Stimulated activated CD4-positive, alpha-beta T cell treated with anti-CD3 and anti-CD28 coated beads, Interleukin-2, amount 100 ng/mL, for 48 hours (primary cell): ENCODE data around the gene SELENOP.
"Not testable (repeated sequence)": the region's sequence is repeated elsewhere in the genome, so short reads cannot be mapped to it uniquely, and the experiment has no call there.

Experiments used
- DNase-seq, 2 donors: peaks; one replicate each; pipeline ENCODE4 v3.0.0-alpha.2; 2020

SELENOP gene

DNA sequence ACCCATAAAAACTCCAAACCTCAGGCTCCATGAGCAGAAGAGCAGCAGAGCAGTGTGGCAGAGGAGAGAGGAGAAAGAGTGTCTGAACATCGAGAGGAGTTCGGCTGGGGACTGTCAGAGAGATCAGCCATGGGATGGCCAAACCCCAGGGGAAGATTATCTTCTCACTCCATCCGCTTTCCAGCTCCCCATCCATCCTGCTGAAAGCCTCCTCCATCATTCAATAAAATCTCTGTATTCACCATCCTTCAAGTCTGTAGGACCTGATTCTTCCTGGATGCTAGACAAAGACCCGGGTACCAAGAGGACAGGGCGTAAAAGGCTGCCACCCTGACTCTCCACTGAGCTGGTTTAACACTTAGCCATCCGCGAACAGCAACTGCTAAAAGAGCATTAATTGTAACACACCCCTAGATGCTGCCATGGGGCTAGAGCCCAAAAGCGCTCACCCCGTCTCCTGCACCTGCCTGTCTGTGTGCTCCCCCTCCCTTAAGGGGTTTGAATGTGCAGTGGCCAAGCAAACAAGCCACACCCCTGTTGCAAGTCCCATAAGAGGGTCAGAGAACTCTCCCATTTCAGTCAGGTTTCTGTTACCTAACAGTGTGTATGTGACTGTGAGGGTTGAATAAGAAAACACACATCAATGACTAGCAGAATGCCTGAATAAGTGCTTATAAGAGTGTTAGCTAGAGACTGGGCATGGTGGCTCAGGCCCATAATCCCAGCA is 13.9 kb upstream of the SELENOP start:
- DNase-seq, result no peak

DNA sequence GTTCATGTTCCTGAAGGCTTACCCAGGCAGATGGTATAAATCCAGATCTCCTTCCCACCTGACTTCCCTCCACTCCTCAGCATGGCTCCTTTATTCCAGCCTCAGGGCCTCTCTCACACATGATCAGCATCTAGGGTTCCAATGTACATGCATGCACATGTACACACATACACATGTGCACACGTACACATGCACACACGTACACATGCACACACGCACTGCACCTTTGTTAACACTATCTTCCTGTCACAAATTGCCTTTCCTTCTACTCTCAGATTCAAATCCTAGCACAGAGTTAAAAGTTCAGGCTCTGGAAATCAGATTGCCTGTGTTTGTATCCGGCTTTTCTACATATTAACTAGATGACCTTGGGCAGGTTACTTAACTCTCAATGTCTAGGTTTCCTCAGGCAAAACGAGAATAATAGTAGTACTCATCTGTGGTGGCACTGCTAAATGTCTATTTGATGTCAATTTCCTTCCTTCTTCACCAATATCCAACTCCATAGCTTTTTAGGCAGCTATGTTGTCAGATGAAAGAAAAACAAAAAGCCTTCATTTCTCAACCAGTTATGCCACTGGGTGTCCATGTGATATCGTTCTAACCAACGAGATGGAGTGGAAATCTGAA is 12.8 kb upstream of the SELENOP start:
- no peak for DNase-seq

DNA sequence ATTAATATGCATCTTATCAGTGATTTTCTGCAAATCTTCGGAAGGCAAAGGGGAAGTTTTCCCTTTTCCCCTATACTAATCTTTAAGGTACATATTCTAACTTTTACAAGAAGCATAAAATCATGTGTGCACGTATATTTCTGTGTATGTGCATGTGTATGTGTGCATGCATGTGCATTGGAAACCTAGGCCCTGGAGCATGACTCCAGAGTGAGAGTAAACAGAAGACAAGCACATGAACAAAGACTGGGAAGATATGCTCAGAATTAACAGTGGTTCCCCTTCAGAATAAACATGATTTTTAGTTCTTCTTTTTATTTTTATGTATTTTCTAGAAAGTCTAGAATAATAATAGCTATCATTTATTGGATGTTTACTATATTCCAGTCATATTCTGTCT is 10.9 kb upstream of the SELENOP start:
- DNase-seq, result no peak

DNA sequence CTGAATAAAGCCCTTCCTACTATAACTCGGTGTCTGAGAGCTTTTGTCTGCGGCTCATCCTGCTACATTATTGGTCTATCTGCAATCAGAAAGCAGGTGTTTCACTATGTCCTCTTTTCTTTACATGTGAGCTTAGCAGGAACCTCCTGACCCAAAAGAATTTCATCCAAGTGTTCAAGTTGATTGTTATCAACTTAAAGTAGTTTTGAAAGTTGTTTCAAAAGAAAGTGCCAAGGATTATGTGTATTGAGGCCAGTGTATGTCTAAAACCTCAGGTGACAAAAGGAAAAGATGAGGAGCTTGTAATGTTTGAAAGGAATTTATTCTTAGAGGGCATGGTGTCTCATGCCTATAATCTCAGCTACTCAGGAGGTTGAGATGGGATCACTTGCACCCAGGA is 8.1 kb upstream of the SELENOP start:
- DNase-seq, result no peak

DNA sequence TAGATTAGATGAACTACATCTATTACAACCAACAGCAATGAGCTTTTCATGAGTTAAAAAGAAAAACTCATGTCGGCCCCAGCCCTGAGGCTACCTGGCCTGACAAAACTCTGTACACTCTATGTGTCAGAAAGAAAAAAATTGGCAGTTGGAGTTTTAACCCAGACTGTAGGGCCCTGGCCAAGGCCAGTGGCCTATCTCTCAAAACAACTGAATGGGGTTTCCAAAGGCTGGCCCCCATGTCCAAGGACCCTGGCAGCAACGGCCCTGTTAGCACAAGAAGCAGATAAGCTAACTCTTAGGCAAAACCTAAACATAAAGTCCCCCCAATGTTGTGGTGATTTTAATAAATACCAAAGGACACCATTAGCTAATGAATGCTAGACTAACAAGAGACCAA is 4.9 kb upstream of the SELENOP start:
- DNase-seq, result not testable (repeated sequence)

DNA sequence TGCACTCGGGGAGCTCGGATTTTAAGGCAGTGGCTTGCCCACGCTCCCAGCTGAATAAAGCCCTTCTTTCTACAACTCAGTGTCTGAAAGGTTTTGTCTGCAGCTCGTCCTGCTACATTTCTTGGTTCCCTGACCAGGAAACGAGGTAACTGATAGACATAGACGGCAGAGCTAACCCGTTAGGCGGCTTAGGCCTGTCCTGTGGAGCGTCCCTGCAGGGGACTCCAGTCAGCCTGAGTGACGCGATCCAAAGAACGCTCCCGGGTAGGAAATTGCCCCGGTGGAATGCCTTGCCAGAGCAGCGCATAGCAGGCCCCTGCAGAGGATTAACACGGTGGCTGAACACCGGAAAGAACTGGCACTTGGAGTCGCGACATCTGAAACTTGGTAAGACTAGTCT is 1.8 kb upstream of the SELENOP start:
- DNase-seq, result no peak

DNA sequence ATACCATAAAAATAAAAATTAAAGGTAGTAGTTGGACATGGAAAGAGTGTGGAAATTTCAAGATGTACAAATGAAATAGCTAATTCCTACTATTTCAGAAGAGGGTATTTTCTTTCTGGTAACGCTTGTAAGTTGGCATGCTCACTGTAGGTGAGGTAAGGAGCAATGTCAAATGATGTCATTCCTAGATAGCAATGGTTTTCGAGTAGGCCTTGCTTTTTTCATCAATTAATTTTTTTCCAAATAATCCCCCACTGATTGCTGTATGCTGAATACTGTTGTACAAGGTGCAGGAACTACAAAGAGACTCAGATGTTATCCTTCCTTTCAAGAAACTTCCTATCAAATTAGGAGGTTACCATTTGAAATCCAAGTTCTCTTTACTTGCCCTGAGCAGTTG is 928 bp upstream of the SELENOP start:
- no peak for DNase-seq

DNA sequence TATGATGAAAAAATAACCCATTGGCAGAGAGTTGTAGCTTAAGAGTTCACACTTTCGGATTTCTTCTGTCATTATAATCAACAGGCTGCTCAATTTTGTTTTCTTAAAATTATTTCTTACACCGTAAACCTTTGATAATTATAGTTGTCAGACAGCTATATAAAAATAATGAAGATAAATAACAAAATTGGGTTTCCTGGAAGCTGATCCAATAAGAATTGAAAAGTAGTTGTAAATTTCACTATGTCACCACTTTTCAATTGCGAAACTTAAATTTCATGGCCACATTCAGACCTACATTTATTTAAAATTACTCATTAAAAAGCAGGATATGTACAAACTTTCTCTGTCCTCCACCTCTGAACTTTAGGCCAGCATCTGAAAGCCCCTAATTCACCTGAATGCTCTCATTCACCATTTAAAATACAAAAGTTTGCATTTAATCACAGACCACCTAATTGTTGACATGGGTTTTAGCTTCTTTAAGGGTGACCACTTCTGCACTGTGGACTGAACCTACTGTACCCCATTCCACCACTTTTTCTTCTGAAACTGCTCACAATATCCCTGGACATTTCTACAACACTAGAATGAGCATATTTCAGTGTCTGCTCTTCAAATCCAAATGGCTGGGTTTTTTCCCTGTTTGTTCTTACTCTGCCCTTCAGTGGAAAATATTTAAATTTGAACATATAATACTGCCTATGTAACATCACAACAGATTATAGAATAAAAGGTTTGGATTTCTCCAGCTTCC is 680 bp downstream of the SELENOP start:
- DNase-seq, result no peak

DNA sequence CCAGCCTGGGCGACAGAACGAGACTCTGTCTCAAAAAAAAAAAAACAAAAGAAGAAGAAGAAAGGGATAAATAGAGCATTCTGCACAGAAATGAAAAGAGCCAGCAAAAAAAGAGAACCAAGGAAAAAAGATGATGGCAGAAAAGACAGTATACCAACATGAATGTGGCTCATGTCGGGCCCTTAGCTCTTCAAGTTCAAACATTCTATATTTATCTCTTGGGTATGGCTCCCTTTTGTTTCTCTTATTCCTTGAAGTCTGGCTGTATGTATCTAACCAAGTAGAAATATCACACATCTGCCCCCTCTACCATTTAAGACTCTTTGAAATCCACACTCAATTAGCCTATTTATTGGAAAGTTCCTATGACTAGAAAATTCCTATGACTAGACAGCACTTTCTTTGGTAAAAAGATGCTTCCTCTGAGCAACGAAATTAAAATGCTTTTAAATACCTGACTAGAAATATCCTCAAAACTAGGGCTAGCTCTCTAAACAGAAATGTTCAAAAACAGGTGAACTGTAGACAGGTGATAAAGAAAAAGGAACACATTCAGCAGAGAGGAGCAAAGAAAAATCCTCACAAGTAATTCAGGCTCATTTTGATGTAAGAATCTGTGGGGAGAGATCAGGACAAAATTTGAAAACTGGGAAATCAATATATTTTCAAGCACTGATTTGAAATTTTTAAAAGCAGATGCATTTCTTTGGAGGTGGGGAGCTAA is 2.6 kb downstream of the SELENOP start:
- DNase-seq, result no peak

DNA sequence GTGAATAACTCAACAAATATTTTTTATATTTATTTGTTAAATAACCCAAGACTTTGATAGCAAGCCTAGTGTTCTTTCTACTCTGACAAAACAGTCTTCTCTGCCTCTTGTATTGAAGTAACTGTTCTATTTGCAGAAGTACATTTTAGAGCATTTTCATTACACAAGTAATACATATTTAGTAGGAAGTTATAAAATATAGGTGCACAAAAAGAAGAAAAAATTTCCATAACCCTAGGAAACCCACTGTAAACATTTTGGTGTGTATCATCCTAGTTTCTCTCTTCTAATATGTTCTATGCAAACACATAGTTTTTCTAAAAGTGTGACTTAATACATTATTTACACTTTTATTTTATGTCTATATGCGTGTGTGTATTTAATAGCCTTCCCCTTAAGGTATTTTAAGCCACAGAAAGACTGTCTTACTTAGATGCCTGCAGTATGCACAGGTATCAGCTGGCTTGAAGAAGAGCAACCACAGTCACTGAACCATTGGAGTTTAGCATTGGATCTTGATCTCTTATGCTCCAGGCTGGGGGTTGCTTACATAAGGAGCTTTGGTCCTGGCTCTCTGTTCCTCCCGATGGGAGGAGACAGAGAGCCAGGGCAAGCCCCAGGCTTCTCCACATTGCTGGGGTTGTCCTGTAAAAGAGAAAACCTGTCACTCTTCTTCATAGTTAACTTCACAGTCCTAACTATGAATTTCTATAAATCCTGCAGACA is 3.8 kb downstream of the SELENOP start:
- no peak for DNase-seq

DNA sequence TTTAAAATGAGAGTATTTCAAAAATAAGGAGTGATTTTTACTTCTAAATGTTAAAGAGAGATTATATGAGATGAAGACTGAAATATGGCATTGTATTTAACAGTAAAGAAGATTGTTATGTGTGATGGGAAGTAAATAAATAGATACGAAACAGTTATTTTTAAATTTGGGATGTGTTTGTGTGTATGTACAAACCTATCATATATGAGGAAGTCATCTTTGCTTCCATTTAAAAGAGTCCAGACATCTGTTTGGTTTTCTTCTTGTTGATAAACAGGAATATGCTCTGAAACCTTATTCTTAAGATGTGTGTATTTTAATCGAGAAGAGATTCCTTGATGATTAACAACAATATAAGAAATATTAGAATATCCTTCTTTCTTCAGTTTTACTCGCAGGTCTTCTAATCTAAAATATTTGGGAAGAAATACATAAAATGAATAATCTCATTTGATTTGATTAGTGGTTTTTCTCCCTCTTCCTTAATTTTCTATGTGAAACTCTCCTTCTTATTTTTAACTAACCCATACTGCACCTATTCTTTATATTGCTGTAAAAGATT is 4.9 kb downstream of the SELENOP start:
- DNase-seq, result no peak

DNA sequence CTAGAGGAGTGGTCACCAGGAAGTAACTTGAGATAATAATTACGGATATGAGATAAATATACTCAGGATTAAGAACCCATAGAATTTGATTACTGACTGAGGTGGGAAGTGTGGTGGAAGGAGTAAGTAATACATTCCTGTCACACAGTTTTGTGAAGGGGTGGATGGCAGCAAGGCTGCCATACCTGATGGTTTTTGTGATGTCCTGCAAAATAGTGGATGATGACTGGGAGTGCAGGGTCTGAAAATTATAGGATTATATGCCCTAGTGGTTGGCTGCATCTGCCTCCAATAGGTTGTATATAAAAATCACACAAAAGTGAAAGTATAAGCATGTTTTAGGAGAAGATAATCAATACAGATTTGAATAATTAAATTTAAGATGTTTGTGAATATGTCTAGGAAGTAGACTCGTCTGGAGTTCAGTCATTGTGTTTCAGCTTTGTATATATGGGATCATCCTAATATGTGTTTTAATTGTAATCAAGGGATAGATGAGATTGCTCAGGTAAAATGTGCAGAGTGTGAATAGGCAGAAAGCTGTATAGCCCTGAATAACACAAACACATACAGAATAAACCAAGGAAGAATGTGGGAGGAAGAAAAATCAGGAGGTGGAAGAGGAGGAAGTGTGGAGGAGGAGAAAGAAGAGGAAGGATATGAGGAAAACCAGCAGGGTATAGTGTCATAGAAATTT is 5.5 kb downstream of the SELENOP start:
- no peak for DNase-seq

DNA sequence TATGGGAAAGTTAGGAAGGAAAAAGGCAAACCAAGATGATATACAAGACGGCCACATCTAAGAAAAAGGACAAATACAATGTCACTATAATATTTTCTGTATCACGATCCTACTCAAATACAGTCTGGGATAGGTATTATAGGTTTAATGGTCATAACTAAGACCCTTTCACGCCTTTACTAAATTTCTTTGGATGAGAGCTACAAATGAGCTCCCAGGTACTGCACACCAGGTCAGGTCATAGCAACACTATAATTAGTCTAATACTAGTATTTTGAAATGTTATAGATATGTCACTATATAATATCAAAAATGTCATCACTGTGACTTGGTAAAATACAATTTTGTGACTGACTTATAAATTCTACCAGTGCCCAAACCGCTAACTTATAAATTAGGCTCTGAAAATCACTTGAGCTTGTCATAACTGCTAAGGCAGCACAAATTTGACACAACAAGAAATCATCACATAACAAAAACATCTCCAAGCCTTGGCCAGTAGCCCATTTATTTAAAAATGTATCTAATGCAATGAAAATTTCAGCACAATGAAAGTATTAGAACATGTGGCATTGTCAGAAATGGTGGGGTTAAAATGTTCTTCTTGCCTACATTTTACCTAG is 6.9 kb downstream of the SELENOP start:
- DNase-seq, result no peak

DNA sequence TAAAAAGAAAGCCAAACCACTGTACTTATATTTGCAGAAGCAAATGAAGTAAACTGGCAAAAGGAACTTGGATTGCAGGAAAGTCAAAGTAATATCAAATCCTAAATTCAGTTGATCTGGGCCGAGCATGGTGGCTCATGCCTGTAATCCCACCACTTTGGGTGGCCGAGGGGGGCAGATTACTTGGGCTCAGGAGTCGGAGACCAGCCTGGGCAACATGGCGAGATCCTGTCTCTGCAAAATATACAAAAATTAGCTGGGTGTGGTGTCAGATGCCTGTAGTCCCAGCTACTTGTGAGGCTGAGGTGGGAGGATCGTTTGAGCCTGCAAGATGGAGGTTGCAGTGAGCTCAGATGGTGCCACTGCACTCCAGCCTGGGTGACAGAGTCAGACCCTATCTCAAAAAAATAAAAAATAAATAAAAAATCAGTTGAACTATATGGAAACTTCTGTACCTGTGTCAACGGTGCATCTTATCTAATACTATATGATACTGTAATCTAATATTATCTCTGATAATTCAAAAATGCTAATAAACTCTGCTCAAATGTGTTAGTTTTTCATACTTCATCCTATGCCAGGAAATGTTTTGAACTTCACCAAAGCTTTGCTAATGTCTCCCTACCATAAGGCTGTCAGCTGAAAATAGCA is 10.1 kb downstream of the SELENOP start:
- no peak for DNase-seq

DNA sequence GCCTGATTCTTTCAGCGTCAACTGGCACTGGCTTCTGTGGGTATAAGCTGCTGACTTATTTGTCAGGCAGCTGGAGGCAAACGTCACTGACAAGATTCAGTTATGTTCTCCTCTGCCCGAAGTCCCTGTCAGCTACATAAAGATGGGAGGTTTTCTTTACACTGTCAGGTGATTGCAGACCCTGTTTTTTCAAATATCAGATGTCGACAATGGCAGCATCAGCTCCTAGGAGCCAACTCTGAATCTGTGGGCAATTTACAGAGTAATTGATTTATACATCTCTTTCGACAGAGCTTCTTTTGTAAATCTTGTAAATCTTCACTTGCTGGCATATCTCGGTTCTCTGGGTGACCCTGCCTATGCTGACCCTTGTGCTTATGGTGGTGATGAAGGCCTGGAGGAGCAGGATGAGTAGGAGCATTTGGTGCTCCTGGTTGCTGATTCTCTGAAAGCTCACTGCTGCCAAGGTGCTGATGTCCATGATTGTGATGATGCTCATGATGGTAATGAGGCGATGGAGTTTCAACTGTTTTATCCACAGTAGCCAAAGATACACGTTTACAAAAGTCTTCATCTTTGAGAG is 10.9 kb downstream of the SELENOP start:
- no peak for DNase-seq

DNA sequence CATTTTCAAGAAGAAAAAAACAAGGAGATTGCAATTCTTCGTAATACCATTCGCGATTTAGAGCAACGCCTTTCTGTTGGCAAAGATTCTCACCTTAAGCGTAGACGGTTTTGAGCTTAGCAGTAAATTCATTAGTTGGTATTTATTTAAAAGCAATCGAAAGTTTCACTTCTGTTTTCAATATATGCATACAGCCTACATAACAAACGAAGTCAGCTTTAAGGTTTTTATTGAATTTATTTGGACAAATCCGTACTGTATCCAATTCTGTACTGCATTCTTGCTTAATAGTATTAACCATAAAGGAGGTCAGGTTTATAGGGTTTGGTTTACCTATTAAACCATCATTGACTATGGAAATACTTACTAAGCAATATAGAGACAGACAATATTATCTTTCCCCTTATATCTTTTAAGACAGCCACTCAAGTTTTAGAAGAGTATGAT is 12.0 kb downstream of the SELENOP start:
- no peak for DNase-seq

DNA sequence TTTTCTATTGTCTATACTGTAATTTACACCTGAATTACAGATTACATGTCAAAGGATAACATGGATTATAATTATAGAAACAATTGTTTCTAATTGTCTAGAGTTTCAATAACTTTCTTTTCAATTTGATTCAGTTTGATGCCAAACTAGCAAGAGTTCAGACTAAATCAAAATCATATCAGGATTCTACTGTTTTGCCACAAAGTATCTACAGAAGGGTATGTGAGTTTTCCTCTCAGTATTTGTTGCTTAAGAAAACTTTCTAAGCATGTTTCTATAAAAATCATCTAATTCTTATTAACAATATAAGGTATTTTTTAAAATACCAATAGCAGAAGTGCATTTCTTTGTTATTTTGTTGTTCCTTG is 12.5 kb downstream of the SELENOP start:
- DNase-seq, result no peak

DNA sequence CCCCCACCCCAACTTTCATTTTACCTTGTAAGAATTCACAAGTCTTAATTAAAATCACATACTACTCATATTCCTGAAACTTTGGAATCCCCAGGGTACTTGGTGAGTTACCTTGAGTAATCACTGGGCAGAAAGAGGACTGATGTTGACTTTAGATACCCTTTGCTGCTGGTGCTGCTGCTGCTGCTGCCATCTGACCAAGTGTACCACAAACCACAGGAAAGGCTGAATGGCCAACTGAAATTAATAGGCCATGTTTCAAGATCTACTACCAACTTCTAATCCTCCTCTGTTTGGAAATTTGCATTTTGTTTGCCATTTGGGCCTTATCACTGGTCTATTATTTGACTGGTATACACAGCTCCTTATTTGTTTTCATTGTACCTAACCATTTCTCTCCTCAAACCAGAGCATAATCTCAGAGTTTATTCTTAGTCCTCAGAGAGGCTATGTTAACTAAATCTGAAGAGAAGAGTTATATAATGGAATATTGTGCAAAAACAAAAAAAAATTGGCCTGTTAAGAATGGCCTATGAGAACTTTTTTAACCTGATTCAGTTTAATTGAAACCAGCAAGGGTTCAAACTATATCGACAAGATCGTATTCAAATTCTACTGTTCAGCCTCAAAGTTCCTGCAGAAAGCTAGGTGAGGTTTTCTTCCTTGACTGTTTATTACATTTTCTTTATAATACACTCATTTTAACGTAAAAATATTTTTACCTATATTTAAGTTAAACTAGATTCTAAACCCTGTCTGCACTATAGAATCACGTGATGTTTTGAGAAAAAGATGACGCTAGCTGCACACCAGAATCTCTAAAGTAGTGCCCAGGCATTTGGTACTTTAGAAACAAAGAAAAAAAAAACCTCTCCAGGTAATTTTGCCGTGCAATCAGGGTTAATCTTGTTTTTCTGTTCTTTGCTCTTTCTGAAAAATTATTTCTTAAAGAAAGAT is 13.1 kb downstream of the SELENOP start:
- no peak for DNase-seq

DNA sequence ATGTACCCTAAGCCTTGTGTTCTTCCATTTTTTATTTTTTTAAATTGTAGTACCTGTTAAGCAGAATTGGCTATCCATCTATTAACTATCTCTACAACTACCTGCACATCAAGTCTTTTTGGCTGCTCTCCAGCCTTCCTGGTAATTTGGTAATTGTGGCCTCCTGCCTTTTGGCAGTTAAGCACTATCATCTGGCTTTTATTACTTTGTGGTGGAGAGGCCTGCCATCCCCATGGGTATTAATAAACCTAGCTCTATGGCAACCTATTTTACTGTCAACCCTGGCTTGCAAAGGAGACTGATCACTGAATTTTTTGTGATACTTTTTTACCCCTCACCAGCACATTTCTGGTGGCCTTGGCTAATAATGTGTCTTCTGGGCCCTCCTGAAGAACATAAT is 20.5 kb downstream of the SELENOP start:
- no peak for DNase-seq
